ENCODE data around the gene ISLR2.

- TF ChIP-seq CTCF (optimal IDR thresholded peaks at IDR 0.05 in 1 of 3, IDR thresholded peaks at IDR 0.05 in 1 of 3, conservative IDR thresholded peaks at IDR 0.05 in 1 of 3; ENCODE audit: extremely low read depth in 1 of 3, insufficient read depth in 2 of 3, low read length in 3 of 3) (no peak), EZH2 (IDR thresholded peaks at IDR 0.05; ENCODE audit: low read length) (no peak)
Measured at GRCh38 chr15:74159773-74160172, 29.4 kb downstream of the ISLR2 start.
